ENCODE results near the gene CRISPLD2. TPM values are rescaled to one million over a fixed set of nuclear protein-coding genes. Genes with fewer than 3 reads are reported as not detected.

Gene CRISPLD2
- total RNA-seq, 1 experiment from 2014 or later, result 9.4 TPM

- TF ChIP-seq E2F5 (CRISPR knock-in tag; IDR thresholded peaks at IDR 0.05) (no peak), SP1 (CRISPR knock-in tag; conservative IDR thresholded peaks at IDR 0.05) (no peak), FOXJ3 (CRISPR knock-in tag; IDR thresholded peaks at IDR 0.05; ENCODE audit: borderline replicate concordance) (no peak), FOXK1 (CRISPR knock-in tag; IDR thresholded peaks at IDR 0.05) (no peak), HMGA2 (CRISPR knock-in tag; IDR thresholded peaks at IDR 0.05) (no peak), NR2C2 (CRISPR knock-in tag; IDR thresholded peaks at IDR 0.05) (no peak), SMAD3 (CRISPR knock-in tag; IDR thresholded peaks at IDR 0.05; ENCODE audit: borderline replicate concordance) (no peak), OVOL2 (CRISPR knock-in tag; IDR thresholded peaks at IDR 0.05; ENCODE audit: borderline replicate concordance) (no peak), ZNF263 (CRISPR knock-in tag; IDR thresholded peaks at IDR 0.05; ENCODE audit: low read depth) (no peak), ARID4B (CRISPR knock-in tag; IDR thresholded peaks at IDR 0.05; ENCODE audit: borderline replicate concordance) (no peak), MLX (CRISPR knock-in tag; IDR thresholded peaks at IDR 0.05) (no peak), ZNF281 (CRISPR knock-in tag; IDR thresholded peaks at IDR 0.05) (no peak), ATF1 (CRISPR knock-in tag; IDR thresholded peaks at IDR 0.05) (no peak)
Measured at GRCh38 chr16:84790301-84790700, 29.5 kb upstream of the CRISPLD2 start (continued).

- no peak for ATAC-seq
- DNase-seq (ENCODE audit: low spot score), result no peak
- TF ChIP-seq ZNF396 (CRISPR knock-in tag; IDR thresholded peaks at IDR 0.05; ENCODE audit: borderline replicate concordance), result no peak
- no peak for TF ChIP-seq HMGA2 (CRISPR knock-in tag; IDR thresholded peaks at IDR 0.05)
- TF ChIP-seq ATF1 (CRISPR knock-in tag; IDR thresholded peaks at IDR 0.05), result no peak
- POLR2A ChIA-PET, result no interaction called here
- Mint-ChIP-seq H3K4me3 (no peak overlapping the region), H3K27me3 (ENCODE audit: low read depth) (no peaks in the 10 kb centered on the region), H3K9me3 (no peaks in the 10 kb centered on the region), H3K36me3 (no peaks in the 10 kb centered on the region), H3K4me1 (peaks cover 4% of the 10 kb centered on the region; the same call in 1 of the 2 replicates), H3K27ac (no peak overlapping the region)
- CTCF ChIA-PET, result interaction anchor here (0.8 kb wide), 1 partner anchor 13 kb away, joined by 3 read pairs; no protein-coding TSS in a partner anchor
Measured at GRCh38 chr16:84791088-84791487, 28.7 kb upstream of the CRISPLD2 start.

- Mint-ChIP-seq H3K27ac (no peak overlapping the region), H3K9me3 (no peaks in the 10 kb centered on the region), H3K4me1 (peaks cover 4% of the 10 kb centered on the region; the same call in 1 of the 2 replicates), H3K36me3 (no peaks in the 10 kb centered on the region), H3K4me3 (no peak overlapping the region), H3K27me3 (ENCODE audit: low read depth) (no peaks in the 10 kb centered on the region)
- POLR2A ChIA-PET, result no interaction called here
- DNase-seq (ENCODE audit: low spot score) (no peak), ATAC-seq (no peak)
- CTCF ChIA-PET, result interaction anchor here (0.8 kb wide), 1 partner anchor 12 kb away, joined by 3 read pairs; no protein-coding TSS in a partner anchor
- no peak for TF ChIP-seq FOXP4 (CRISPR knock-in tag; IDR thresholded peaks at IDR 0.05)
- TF ChIP-seq MAX (CRISPR knock-in tag; IDR thresholded peaks at IDR 0.05), result no peak
- no peak for TF ChIP-seq ZNF317 (CRISPR knock-in tag; IDR thresholded peaks at IDR 0.05; ENCODE audit: borderline replicate concordance, low read depth)
- TF ChIP-seq ZNF425 (CRISPR knock-in tag; conservative IDR thresholded peaks at IDR 0.05), result no peak
- no peak for TF ChIP-seq JUN (CRISPR knock-in tag; IDR thresholded peaks at IDR 0.05)
- no peak for TF ChIP-seq ZMAT4 (CRISPR knock-in tag; IDR thresholded peaks at IDR 0.05)
Measured at GRCh38 chr16:84791501-84791900, 28.3 kb upstream of the CRISPLD2 start.

Data from WTC11 (cell line).